ENCODE results near the gene STXBP5L.
"Not testable (repeated sequence)": the region's sequence is repeated elsewhere in the genome, so short reads cannot be mapped to it uniquely, and the experiment has no call there.

The STXBP5L gene

GRCh38 chr3:121230194-121230593 is 322.2 kb downstream of the STXBP5L start:
- not testable (repeated sequence) for DNase-seq (ENCODE audit: low spot score)

- DNase-seq (ENCODE audit: low spot score), result no peak
Measured at GRCh38 chr3:121231872-121232271, 323.9 kb downstream of the STXBP5L start.

GRCh38 chr3:121232309-121233225 is 324.6 kb downstream of the STXBP5L start:
- DNase-seq (ENCODE audit: low spot score), result no peak

- DNase-seq (ENCODE audit: low spot score), result no peak
Measured at GRCh38 chr3:121243208-121243607, 335.2 kb downstream of the STXBP5L start.

GRCh38 chr3:121252676-121253075 is 344.7 kb downstream of the STXBP5L start:
- no peak for DNase-seq (ENCODE audit: low spot score)

- DNase-seq (ENCODE audit: low spot score), result no peak
Measured at GRCh38 chr3:121269389-121269788, 361.4 kb downstream of the STXBP5L start.

- DNase-seq (ENCODE audit: low spot score), result no peak
Measured at GRCh38 chr3:121274411-121274810, 366.4 kb downstream of the STXBP5L start.

GRCh38 chr3:121295452-121295851 is 387.4 kb downstream of the STXBP5L start:
- no peak for DNase-seq (ENCODE audit: low spot score)

- DNase-seq (ENCODE audit: low spot score), result no peak
Measured at GRCh38 chr3:121295979-121296378, 388.0 kb downstream of the STXBP5L start.

- DNase-seq (ENCODE audit: low spot score), result no peak
Measured at GRCh38 chr3:121324320-121324719, 416.3 kb downstream of the STXBP5L start.

GRCh38 chr3:121330118-121330517 is 422.1 kb downstream of the STXBP5L start:
- DNase-seq (ENCODE audit: low spot score), result peak; percentile 31

- no peak for DNase-seq (ENCODE audit: low spot score)
Measured at GRCh38 chr3:121330634-121331033, 422.6 kb downstream of the STXBP5L start.

- not testable (repeated sequence) for DNase-seq (ENCODE audit: low spot score)
Measured at GRCh38 chr3:121355960-121356359, 448.0 kb downstream of the STXBP5L start.

GRCh38 chr3:121362035-121362734 is 454.2 kb downstream of the STXBP5L start:
- no peak for DNase-seq (ENCODE audit: low spot score)

GRCh38 chr3:121388308-121388707 is 480.3 kb downstream of the STXBP5L start:
- not testable (repeated sequence) for DNase-seq (ENCODE audit: low spot score)

GRCh38 chr3:121395967-121396366 is 488.0 kb downstream of the STXBP5L start:
- DNase-seq (ENCODE audit: low spot score), result not testable (repeated sequence)

GRCh38 chr3:121398051-121398450 is 490.0 kb downstream of the STXBP5L start:
- not testable (repeated sequence) for DNase-seq (ENCODE audit: low spot score)

- DNase-seq (ENCODE audit: low spot score), result no peak
Measured at GRCh38 chr3:121399820-121400219, 491.8 kb downstream of the STXBP5L start.

GRCh38 chr3:121405631-121406030 is 497.6 kb downstream of the STXBP5L start:
- DNase-seq (ENCODE audit: low spot score), result no peak

- DNase-seq (ENCODE audit: low spot score), result no peak
Measured at GRCh38 chr3:121411523-121411922, 503.5 kb downstream of the STXBP5L start.

- DNase-seq (ENCODE audit: low spot score), result no peak
Measured at GRCh38 chr3:121414924-121415323, 506.9 kb downstream of the STXBP5L start.

GRCh38 chr3:121418182-121418581 is 510.2 kb downstream of the STXBP5L start:
- no peak for DNase-seq (ENCODE audit: low spot score)

GRCh38 chr3:121424549-121424948 is 516.5 kb downstream of the STXBP5L start:
- no peak for DNase-seq (ENCODE audit: low spot score)
